ENCODE results near the gene SHISA4. TPM values are rescaled to one million over a fixed set of nuclear protein-coding genes. Genes with fewer than 3 reads are reported as not detected.
"Not testable (repeated sequence)": the region's sequence is repeated elsewhere in the genome, so short reads cannot be mapped to it uniquely, and the experiment has no call there.

SHISA4 gene
- total RNA-seq, 2 donors from 2014 or later: 0.94 to 0.97 TPM

DNA sequence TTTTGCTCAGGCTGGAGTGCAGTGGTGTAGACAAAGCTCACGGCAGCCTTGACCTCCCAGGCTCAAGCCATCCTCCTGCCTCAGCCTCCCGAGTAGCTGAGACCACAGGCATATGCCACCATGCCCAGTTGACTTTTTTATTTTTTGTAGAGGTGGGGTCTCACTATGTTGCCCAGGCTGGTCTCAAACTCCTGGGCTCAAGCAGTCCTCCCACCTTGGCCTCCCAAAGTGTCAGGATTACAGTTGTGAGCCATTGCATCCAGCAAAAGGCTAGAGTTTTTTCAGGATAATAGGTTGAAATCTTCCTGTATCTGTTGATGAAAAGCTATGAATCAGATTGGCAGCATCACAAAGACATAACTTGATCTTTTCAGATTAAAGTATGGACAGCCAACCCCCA lies 32.0 kb upstream of the SHISA4 start:
- H3K27me3 Mint-ChIP-seq (ENCODE audit: low read depth); H3K9me3 Mint-ChIP-seq; DNase-seq; H3K4me1 Mint-ChIP-seq (ENCODE audit: low read depth); H3K27ac Mint-ChIP-seq; H3K4me3 Mint-ChIP-seq; ATAC-seq (replicated peaks in 1 of 2): not testable (repeated sequence)
- peaks cover 5 to 40% of the 10 kb centered on the region in 2 donors for H3K36me3 Mint-ChIP-seq (ENCODE audit: insufficient read depth in 2 of 2)

DNA sequence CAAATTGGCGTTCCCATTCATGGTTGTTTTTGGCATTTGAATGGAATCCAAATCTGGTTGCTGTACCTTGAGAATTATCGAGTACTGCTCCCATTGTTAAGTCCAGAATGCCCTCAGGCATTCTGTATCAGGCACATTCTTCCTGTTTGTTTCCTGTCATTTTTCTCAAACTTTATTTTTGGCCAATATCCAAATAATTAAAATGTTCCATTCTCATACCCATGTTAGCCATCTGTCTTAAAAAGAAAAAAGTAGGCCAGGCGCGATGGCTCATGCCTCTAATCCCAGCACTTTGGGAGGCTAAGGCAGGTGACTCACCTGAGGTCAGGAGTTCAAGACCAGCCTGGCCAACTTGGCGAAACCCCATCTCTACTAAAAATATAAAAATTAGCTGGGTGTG lies 29.3 kb upstream of the SHISA4 start:
- Mint-ChIP-seq H3K36me3 (ENCODE audit: insufficient read depth in 2 of 2) (peaks cover 5 to 38% of the 10 kb centered on the region in 2 donors), H3K27ac (no peak overlapping the region), H3K27me3 (ENCODE audit: low read depth) (no peaks in the 10 kb centered on the region), H3K4me1 (ENCODE audit: low read depth) (no peaks in the 10 kb centered on the region), H3K9me3 (no peaks in the 10 kb centered on the region), H3K4me3 (no peak overlapping the region)
- DNase-seq: no peak
- no peak for ATAC-seq (replicated peaks in 1 of 2)

- Mint-ChIP-seq H3K4me1 (ENCODE audit: low read depth) (no peaks in the 10 kb centered on the region), H3K27ac (no peak overlapping the region), H3K27me3 (ENCODE audit: low read depth) (no peaks in the 10 kb centered on the region), H3K4me3 (no peak overlapping the region), H3K9me3 (no peaks in the 10 kb centered on the region), H3K36me3 (ENCODE audit: insufficient read depth in 2 of 2) (peaks cover 3 to 28% of the 10 kb centered on the region in 2 donors)
- ATAC-seq (replicated peaks in 1 of 2) (no peak), DNase-seq (no peak)
Measured at GRCh38 chr1:201861448-201861847, 27.2 kb upstream of the SHISA4 start.

- ATAC-seq (replicated peaks in 1 of 2) (no peak), DNase-seq (no peak)
- Mint-ChIP-seq H3K27me3 (ENCODE audit: low read depth) (no peaks in the 10 kb centered on the region), H3K4me1 (ENCODE audit: low read depth) (no peaks in the 10 kb centered on the region), H3K27ac (no peak overlapping the region), H3K9me3 (no peaks in the 10 kb centered on the region), H3K36me3 (ENCODE audit: insufficient read depth in 2 of 2) (peaks cover 13 to 34% of the 10 kb centered on the region in 2 donors), H3K4me3 (no peak overlapping the region)
Measured at GRCh38 chr1:201870397-201870796, 18.3 kb upstream of the SHISA4 start.

- Mint-ChIP-seq H3K27ac (no peak overlapping the region), H3K4me3 (no peak overlapping the region), H3K9me3 (no peaks in the 10 kb centered on the region), H3K27me3 (ENCODE audit: low read depth) (no peaks in the 10 kb centered on the region), H3K4me1 (ENCODE audit: low read depth) (no peaks in the 10 kb centered on the region), H3K36me3 (ENCODE audit: insufficient read depth in 2 of 2) (peaks cover 10 to 30% of the 10 kb centered on the region in 2 donors)
- ATAC-seq (replicated peaks in 1 of 2): no peak
- no peak for DNase-seq
Measured at GRCh38 chr1:201874672-201875071, 14.0 kb upstream of the SHISA4 start.

- H3K27me3 Mint-ChIP-seq (ENCODE audit: low read depth): no peaks in the 10 kb centered on the region
- ATAC-seq (replicated peaks in 1 of 2): no peak
- H3K4me1 Mint-ChIP-seq (ENCODE audit: low read depth): no peaks in the 10 kb centered on the region
- H3K9me3 Mint-ChIP-seq: no peaks in the 10 kb centered on the region
- H3K36me3 Mint-ChIP-seq (ENCODE audit: insufficient read depth in 2 of 2): peaks cover 7 to 18% of the 10 kb centered on the region in 2 donors
- H3K4me3 Mint-ChIP-seq: no peak overlapping the region
- DNase-seq: no peak
- no peak overlapping the region for H3K27ac Mint-ChIP-seq
Measured at GRCh38 chr1:201876148-201876818, 12.4 kb upstream of the SHISA4 start.

- no peak overlapping the region for H3K27ac Mint-ChIP-seq
- DNase-seq: no peak
Measured at GRCh38 chr1:201877877-201878401, 10.8 kb upstream of the SHISA4 start.

GRCh38 chr1:201880928-201881571 lies 7.6 kb upstream of the SHISA4 start:
- DNase-seq (no peak), ATAC-seq (replicated peaks in 1 of 2) (no peak)
- H3K27me3 Mint-ChIP-seq (ENCODE audit: low read depth): peaks cover 6% of the 10 kb centered on the region
- H3K4me1 Mint-ChIP-seq (ENCODE audit: low read depth): no peaks in the 10 kb centered on the region
- H3K4me3 Mint-ChIP-seq: no peak overlapping the region
- peaks cover 0 to 5% of the 10 kb centered on the region in 2 donors for H3K36me3 Mint-ChIP-seq (ENCODE audit: insufficient read depth in 2 of 2)
- no peak overlapping the region for H3K27ac Mint-ChIP-seq
- H3K9me3 Mint-ChIP-seq: no peaks in the 10 kb centered on the region

More at GRCh38 chr1:201877877-201878401, 10.8 kb upstream of the SHISA4 start:
- Mint-ChIP-seq H3K4me1 (ENCODE audit: low read depth) (no peaks in the 10 kb centered on the region), H3K4me3 (no peak overlapping the region), H3K36me3 (ENCODE audit: insufficient read depth in 2 of 2) (peaks cover under 1 to 5% of the 10 kb centered on the region in 2 donors), H3K27me3 (ENCODE audit: low read depth) (no peaks in the 10 kb centered on the region), H3K9me3 (no peaks in the 10 kb centered on the region)
- ATAC-seq (replicated peaks in 1 of 2): peak; percentile 51 to 53

- peaks cover 10% of the 10 kb centered on the region for H3K27me3 Mint-ChIP-seq (ENCODE audit: low read depth)
- DNase-seq (no peak), ATAC-seq (replicated peaks in 1 of 2) (no peak)
- no peak overlapping the region for H3K27ac Mint-ChIP-seq
- H3K9me3 Mint-ChIP-seq: no peaks in the 10 kb centered on the region
- no peak overlapping the region for H3K4me3 Mint-ChIP-seq
- H3K36me3 Mint-ChIP-seq (ENCODE audit: insufficient read depth in 2 of 2): peaks cover 0 to 4% of the 10 kb centered on the region in 2 donors
- H3K4me1 Mint-ChIP-seq (ENCODE audit: low read depth): no peaks in the 10 kb centered on the region
Measured at GRCh38 chr1:201881617-201882016, 7.1 kb upstream of the SHISA4 start.

DNA sequence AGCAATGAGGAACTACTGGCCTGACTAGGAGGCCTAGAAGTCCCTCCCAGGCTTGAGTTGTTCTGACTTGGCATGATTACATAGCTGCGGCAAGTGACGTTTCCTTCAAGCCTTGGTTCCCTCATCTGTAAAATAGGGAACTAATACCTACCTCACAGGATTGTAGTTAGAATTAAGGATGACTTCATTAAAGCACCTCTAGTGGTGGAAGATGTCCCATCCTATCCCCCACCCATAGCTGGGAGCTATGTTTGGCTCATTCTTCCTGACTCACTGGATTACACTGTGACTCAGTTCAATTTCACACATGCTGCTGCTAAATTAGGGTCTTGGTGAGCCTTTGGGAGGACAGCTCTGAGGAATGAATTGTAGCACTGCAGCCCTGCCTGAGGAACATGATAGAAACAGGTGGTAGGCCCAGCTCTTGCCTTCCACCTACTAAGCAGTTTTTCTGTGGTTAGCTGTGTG lies 6.0 kb upstream of the SHISA4 start:
- Mint-ChIP-seq H3K4me3 (no peak overlapping the region), H3K4me1 (ENCODE audit: low read depth) (no peaks in the 10 kb centered on the region), H3K27ac (no peak overlapping the region), H3K36me3 (ENCODE audit: insufficient read depth in 2 of 2) (no peaks in the 10 kb centered on the region), H3K9me3 (no peaks in the 10 kb centered on the region), H3K27me3 (ENCODE audit: low read depth) (peaks cover 21% of the 10 kb centered on the region)
- no peak for DNase-seq
- ATAC-seq (replicated peaks in 1 of 2): peak; percentile 21 to 34

DNA sequence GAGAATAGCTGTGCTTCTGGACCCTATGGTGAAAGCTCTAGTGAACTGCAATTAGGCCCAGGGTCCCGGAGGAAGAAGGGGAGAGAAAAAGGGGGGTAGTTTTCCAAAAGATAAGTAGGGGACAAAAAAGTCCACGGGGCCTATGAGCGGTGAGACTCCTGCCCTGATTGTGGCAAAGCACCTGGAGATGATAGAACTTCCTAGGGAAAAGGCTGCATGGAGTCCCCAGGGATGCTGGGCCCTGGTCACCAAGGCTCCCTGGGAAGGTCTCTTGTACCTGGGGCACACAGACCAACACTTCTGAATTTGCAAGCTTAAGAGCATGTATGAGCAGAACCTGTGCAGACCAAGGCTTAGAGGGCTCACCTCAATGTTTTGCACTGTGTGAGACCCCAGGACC lies 5.4 kb upstream of the SHISA4 start:
- H3K36me3 Mint-ChIP-seq (ENCODE audit: insufficient read depth in 2 of 2): no peaks in the 10 kb centered on the region

DNA sequence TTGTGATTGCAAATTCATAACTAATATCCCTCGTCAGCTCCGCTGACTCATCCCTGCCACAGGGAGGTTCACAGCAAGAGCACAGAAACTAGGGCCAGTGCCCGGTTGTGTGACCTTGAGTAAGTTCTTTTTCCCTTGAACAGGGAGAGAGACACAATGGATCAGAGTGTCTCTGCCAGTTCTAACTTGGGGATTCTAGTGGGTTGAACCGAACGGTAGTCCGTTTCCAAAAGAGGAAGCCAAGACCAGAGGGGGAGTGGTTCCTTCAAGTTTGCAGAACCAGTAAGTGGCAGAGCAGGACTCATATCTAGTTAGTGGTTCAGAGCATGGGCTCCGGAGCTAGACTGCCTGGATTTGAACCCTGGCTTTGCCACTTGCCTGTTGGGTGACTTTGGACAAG lies 4.9 kb upstream of the SHISA4 start:
- no peak overlapping the region for H3K27ac Mint-ChIP-seq
- H3K36me3 Mint-ChIP-seq (ENCODE audit: insufficient read depth in 2 of 2): no peaks in the 10 kb centered on the region
- H3K4me3 Mint-ChIP-seq: no peak overlapping the region
- no peaks in the 10 kb centered on the region for H3K9me3 Mint-ChIP-seq
- ATAC-seq (replicated peaks in 1 of 2) (peak in 1 of 2 donors; percentile 15), DNase-seq (no peak)
- H3K4me1 Mint-ChIP-seq (ENCODE audit: low read depth): no peaks in the 10 kb centered on the region
- H3K27me3 Mint-ChIP-seq (ENCODE audit: low read depth): peaks cover 29% of the 10 kb centered on the region

More for the DNA sequence above, 5.4 kb upstream of the SHISA4 start:
- H3K27ac Mint-ChIP-seq: no peak overlapping the region
- no peak overlapping the region for H3K4me3 Mint-ChIP-seq
- peak in 1 of 2 donors; percentile 10 for ATAC-seq (replicated peaks in 1 of 2)
- H3K9me3 Mint-ChIP-seq: no peaks in the 10 kb centered on the region
- peaks cover 27% of the 10 kb centered on the region for H3K27me3 Mint-ChIP-seq (ENCODE audit: low read depth)
- H3K4me1 Mint-ChIP-seq (ENCODE audit: low read depth): no peaks in the 10 kb centered on the region
- DNase-seq: no peak

DNA sequence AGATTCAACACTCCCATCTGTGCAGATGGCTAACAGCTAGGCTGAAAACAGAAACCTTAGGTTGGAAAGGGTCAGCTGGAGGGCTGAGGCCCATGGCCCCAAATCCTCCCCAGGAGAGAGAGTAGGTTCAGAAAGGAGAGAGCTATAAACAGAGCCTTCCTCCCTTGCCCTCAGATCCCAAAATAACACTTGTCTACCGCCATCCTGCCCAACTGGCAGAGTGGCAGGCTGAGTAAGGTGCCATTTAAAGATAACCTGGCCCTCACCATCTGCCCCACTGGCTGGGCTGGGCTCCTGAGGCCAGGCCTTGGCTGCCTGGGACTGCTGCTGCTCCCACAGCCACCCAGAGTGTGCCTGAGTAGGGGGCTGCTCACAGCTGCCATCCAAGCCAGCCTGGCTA lies 4.3 kb upstream of the SHISA4 start:
- Mint-ChIP-seq H3K9me3 (no peaks in the 10 kb centered on the region), H3K36me3 (ENCODE audit: insufficient read depth in 2 of 2) (no peaks in the 10 kb centered on the region), H3K27me3 (ENCODE audit: low read depth) (peaks cover 31% of the 10 kb centered on the region), H3K4me1 (ENCODE audit: low read depth) (peaks cover 1% of the 10 kb centered on the region), H3K27ac (no peak overlapping the region), H3K4me3 (no peak overlapping the region)
- DNase-seq: no peak
- no peak for ATAC-seq (replicated peaks in 1 of 2)
